HG02798 (cell line): ENCODE data around the gene NKD2.
"Not testable (repeated sequence)": the region's sequence is repeated elsewhere in the genome, so short reads cannot be mapped to it uniquely, and the experiment has no call there.

Experiments used
- ATAC-seq: cut with Tn5 transposase; IDR thresholded peaks from one replicate; pipeline ENCODE4 v1.9.1; 2021; ENCODE audit warnings: mild to moderate bottlenecking; ENCODE audit not compliant: unreplicated experiment, poor library complexity

NKD2 gene

GRCh38 chr5:1054018-1054798, 45.6 kb downstream of the NKD2 start:
- ATAC-seq = no peak

- no peak for ATAC-seq
These were observed 46.5 kb downstream of the NKD2 start for GRCh38 chr5:1054799-1055775.

GRCh38 chr5:1055896-1056610, 47.5 kb downstream of the NKD2 start:
- no peak for ATAC-seq

DNA sequence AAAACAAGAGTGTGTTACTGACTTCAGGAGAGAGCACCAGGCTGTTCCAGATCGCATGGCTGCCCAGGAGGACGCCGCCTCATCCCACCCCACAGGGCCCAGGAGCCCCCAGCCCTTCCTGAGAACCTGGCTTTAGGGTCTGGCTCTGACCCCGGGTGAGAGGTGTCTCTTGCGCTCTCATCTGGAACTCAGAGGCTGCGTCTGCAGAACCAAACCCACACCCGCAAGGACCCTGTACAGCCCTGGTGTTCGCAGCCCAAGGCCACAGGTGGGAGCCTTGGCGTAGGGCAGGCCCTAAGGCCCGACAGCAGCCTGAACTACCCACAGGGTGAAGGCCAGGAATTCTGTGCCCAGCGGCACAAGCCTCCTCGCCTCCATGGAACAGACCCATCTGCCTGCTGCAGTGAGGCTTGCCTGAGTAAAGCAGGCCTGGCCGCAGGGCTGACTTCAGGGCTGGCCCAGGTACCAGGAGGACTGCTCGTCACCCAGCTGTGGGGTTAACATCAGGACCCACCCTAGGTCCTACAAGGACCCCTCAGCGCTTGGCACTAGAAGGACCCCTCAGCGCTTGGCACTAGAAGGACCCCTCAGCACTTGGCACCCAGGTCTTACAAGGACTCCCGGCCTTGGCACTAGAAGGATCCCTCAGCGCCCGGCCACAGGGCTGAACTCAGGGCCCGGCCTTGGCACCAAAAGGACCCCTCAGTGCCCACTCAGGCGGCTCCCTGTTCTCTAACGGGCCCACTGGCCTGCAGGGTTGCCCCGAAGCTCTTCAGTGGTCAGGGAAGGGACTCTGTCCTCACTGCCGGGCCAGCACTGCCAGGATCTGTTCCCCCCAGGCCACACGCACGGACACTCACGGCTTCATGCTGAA, 48.2 kb downstream of the NKD2 start:
- no peak for ATAC-seq

- no peak for ATAC-seq
These were observed 49.0 kb downstream of the NKD2 start for GRCh38 chr5:1057485-1058082.

GRCh38 chr5:1058083-1058945, 49.7 kb downstream of the NKD2 start:
- no peak for ATAC-seq

DNA sequence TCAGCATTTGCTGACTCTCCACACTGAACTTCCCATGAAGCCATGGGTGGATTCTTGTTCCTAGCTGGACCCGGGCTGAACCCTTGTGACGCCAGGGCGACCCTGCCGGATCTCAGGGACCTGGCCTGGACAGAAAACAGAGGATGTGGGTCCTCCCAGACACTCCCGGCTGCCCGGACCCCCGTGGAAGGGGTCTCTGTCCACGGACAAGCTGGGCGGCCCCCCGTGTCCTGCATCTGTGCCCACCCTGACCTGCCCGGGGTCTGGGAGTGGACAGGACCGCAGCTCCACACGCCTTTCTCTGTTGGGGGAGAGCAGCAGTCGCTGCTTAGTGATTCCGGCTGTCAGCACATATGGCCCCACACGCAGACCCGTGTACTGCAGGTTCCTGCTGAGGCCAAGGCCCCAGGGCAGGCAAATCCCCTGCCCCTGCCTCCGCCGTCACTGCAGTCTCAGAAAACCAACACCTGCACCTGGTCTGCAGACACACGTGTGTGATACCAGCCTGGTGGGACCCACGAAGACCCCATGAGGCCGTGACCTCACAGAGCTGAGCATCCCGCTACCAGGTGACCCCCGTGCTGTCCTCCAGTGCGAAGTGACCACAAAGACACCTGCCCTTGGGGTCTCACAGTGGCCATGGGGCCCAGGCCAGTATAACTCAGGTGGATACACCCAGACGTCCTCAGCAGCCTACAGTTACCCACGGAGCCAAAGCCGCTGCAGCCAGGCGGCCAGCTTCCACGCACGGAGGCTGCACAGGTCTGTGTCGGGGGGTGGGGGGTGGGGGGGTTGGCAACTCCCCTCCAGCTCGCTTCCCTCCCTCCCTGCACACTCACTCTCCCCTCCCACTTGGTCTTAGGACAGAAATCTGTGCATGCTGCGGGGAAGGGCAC, 50.6 kb downstream of the NKD2 start:
- ATAC-seq = no peak

DNA sequence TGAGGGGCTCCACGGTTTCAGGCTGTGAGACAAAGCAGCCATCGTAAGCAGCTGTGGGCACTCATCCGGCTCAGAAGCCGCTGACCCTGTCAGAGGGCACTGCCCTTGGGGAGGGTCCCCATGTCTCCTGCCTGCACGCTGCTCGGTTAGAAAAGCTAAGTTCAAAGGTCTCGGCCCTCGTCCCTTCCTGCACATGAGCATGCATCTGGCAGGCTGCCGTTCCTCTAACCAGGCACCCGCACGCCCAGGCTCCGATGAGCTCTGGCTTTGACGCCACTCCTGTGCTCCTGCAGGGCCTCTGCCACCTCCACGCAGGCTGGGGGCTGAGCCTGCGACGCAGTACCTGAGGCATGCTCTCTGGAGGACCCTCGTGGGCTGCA, 51.3 kb downstream of the NKD2 start:
- no peak for ATAC-seq

- no peak for ATAC-seq
These were observed 52.0 kb downstream of the NKD2 start for GRCh38 chr5:1060535-1060981.

DNA sequence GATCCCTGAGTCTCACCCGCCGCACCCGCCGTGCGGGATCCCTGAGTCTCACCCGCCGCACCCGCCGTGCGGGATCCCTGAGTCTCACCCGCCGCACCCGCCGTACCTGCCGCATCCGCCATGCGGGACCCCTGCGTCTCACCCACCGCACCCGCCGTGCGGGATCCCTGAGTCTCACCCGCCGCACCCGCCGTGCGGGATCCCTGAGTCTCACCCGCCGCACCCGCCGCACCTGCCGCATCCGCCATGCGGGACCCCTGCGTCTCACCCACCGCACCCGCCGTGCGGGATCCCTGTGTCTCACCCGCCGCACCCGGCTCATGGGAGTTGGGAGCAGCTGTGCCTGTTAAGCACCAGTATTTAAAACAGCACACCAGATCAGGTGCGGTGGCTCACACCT, 52.7 kb downstream of the NKD2 start:
- not testable (repeated sequence) for ATAC-seq

GRCh38 chr5:1061916-1062315, 53.3 kb downstream of the NKD2 start:
- ATAC-seq = no peak

GRCh38 chr5:1062761-1063568, 54.4 kb downstream of the NKD2 start:
- ATAC-seq = no peak

GRCh38 chr5:1063661-1064382, 55.2 kb downstream of the NKD2 start:
- ATAC-seq = no peak

- no peak for ATAC-seq
These were observed 56.0 kb downstream of the NKD2 start for GRCh38 chr5:1064383-1065142.

GRCh38 chr5:1065143-1065750, 56.6 kb downstream of the NKD2 start:
- ATAC-seq = no peak
